Measurements from ENCODE around the gene PICALM.
"Not testable (repeated sequence)": the region's sequence is repeated elsewhere in the genome, so short reads cannot be mapped to it uniquely, and the experiment has no call there.

Gene PICALM

DNA sequence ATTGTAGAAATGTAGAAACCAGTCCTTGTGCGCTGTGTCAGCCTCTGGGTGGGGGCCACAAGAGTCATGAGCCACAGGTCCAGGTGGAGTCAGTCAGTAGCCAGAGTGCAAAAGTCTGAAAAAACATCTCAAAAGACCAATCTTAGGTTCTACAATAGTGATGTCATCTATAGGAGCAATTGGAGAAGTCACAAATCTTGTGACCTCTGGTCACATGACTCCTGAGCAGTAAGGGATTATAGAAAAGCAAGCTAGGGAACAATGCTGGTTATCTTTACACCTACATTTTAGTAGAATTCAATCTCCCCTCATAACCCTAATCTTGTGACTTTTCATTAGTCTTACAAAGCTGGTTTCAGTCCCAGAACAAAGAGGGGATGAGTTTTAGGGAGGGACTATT, 131.0 kb downstream of the PICALM start:
- no peak for DNase-seq (ENCODE audit: low spot score)

DNA sequence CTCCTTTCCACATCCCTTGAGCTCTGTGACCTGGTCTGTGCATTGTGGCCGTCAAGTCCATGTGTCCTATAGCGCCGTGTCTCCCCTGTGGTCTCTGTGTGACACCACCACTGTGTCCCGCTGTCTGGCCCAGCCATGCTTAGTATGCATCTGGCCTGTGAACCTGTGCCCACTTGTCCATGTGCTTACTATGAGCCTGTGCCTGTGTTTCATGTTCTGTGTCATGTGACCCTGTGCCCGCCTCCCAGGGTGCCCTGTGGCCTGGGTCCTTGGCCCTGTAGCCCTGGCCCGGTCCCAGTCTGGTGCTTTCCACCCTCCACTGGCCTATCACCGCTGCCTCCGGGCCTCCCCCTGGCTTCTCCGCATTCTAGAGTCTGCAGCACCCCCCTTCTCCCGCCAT, 133.1 kb downstream of the PICALM start:
- no peak for DNase-seq (ENCODE audit: low spot score)

DNA sequence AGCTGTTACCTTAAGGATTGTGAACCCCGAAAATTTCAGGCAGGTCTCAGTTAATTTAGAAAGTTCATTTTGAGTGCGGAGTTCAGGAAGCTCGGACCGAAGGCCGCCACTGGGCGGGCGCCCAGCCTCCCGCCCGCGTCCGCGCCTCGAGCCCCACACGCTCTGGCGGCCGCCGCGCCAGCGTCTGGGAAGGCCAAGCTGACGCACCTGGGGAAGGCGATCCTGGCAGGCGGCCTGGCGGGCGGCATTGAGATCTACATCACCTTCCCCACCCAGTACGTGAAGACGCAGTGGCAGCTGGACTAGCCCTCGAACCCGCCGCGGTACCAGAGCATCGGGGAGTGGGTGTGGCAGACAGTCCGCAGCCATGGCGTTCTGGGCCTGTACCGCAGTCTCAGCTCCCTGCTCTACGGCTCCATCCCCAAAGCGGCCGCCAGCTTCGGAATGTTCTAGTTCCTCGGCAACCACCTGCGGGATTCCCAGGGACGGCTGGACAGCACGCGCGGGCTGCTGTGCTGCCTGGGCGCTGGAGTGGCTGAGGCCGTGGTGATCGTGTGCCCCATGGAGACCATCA, 134.2 kb downstream of the PICALM start:
- no peak for DNase-seq (ENCODE audit: low spot score)

DNA sequence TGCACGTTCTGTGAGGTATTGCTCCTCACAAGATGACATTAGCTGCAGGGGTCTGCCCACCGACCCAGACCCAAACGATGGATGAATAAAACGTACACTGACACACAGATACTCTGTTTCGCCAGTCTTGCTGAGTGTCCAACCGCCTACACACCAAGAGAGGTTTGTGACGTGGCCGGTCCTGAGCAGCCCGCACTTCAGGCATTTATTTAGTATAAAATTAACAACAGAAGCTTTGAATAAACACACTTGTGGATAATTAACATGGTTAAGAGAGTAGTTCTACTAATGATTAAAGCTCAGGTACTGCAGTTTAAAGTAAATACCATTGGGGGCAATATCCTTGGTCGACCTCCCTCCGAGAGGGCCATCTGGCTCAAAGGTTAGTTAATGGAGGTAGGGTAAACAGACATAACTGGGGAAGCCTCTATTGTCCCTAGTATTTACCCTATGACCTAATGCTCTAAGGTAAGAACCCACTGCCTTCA, 138.0 kb downstream of the PICALM start:
- DNase-seq (ENCODE audit: low spot score) = no peak

DNA sequence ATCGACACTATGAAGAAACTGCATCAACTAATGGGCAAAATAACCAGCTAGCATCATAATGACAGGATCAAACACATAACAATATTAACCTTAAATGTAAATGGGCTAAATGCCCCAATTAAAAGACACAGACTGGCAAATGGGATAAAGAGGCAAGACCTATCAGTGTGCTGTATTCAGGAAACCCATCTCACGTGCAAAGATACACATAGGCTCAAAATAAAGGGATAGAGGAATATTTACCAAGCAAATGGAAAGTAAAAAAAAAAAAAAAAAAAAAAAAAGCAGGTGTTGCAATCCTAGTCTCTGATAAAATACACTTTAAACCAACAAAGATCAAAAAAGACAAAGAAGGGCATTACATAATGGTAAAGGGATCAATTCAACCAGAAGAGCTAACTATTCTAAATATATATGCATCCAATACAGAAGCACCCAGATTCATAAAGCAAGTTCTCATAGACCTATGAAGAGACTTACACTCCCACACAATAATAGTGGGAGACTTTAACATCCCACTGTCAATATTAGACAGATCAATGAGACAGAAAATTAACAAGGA, 142.2 kb downstream of the PICALM start:
- DNase-seq (ENCODE audit: low spot score) = not testable (repeated sequence)

DNA sequence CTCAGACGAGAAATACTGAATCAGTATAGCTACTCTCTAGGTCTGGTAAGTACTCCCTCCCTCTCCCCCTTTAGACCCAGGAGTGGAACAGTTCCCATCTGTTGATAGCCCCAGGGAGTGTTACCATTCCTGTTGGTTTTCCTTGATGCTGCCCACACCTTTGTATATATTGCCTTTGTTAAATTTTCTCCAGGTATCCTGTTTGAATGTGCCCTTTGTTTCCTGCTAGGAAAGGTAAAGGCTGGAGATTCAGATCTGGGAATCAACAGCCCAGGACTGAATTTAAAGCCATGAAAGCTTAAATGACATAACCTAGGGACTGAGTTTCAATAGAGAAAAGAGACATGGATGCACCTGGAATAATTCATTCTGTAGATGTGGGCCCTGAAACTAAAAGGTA, 145.4 kb downstream of the PICALM start:
- DNase-seq (ENCODE audit: low spot score) = no peak

DNA sequence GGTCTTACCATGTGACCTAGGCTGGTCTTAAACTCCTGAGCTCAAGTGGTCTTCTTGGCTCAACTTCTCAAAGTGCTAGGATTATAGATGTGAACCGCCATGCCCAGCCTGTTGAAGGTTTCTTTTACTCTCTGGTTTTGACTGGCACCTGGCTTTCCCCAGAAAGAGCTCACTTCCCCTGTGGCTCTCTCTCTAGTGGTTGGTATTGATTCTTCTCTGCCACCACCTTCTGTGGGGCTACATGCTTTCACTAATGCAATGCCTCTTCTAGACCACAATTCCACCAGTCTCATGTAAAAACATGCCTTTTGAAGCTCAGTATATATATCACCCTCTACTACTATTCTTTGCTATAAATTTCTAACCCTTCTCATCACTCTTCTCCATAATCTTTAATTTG, 146.5 kb downstream of the PICALM start:
- DNase-seq (ENCODE audit: low spot score) = no peak

DNA sequence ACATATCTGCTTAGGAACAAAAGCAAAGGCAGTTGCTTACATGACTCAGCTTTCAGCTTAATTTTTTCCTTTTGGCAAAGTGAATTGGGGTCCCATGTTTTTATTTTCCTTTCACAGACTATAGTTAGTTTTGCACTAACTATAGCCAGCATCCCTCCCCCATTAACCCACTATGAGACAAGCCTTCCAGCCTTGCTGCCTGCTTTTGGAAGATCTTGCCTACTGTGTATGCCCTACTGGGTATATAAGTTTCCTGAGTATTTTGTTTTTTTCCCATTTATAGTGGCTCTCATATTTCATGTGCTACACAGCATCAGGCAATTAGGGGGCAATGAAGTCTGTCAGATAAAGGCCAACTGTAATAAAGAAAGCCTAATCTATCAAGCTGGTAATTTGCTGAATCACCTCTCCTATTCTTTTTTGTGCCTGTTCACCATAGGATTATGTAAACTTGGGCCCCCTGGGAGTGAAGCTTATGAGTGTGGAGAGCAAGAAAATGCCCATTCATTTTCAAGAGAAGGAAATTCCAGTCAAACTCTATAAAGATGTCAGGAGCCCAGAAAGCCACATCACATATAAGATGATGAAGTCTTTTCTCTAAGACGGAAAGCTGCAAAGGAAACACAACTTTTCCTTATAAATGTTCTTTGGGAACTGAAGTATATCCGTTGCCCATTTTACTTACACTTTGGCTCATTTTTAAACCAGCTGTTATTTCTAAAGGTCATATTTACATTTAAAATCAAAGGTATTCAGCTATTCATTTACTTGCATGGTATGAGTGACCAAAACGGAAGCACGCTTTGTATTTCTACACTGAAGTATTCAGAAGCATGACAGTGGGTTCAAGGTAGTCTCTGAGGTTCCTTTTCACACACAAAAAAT, 149.7 kb downstream of the PICALM start:
- no peak for DNase-seq (ENCODE audit: low spot score)

DNA sequence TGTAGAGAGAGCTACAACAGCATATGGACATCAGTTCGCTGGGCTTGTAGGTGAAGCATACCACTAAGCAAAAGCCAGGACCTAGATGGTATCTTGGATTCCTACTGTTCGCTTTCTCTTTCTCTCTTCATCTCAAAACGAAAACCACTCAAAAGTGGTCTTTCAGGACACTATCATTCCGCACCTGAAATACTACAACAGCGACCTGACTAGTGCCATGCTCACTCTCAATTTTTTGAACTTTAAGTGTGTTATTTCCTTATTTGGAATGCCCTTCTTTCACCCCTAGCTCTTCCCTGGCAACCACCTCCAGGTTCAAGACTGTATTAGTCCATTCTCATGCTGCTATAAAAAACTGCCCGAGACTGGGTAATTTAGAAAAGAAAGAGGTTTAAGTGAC, 154.5 kb downstream of the PICALM start:
- DNase-seq (ENCODE audit: low spot score) = no peak

DNA sequence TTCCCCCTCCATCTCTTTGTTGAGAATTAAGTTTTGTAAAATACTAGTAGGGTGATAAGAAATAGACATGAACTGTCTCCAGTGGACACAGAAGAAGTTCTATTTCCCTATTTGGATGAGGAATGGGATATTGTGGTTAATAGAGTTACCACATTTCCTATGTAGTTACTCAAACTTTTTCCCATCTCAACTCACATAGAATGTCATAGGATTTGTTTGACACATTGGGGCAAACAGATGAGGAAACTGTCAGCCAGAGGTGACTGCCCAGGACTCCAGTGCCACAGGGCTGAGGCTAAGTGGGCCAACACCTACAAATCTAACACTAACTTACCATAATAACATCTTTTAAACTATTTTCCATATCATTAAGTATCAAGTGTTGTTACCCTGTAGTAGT, 155.4 kb downstream of the PICALM start:
- DNase-seq (ENCODE audit: low spot score) = no peak

DNA sequence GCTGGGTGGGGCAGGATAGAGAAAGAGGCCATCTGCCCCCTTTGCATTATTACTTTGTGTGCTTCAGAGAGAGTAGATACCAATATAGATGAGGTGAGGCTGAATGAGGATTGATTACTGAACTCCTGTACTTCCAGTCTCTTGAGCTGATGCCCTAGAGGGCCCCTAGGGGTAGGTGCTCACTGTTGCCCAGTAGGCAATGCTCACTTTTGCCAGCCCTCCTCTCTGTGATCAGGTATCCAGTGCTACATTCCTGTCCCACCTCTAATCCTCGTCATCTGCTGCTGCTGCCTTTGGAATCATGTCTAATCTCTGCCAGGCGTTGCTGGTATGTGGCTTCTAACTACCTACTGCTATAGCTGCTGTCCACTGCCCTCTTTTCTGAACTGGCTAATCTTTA, 156.5 kb downstream of the PICALM start:
- DNase-seq (ENCODE audit: low spot score) = no peak
